NCI-H1694 treated with DMSO at 0.1 percent for 48 hours (cell line): ENCODE results near the gene KIRREL1.

ENCODE experiments used
- DNase-seq: peaks from one replicate; lab custom pipeline; 2025; lab: John Stamatoyannopoulos, UW

KIRREL1 gene

DNA sequence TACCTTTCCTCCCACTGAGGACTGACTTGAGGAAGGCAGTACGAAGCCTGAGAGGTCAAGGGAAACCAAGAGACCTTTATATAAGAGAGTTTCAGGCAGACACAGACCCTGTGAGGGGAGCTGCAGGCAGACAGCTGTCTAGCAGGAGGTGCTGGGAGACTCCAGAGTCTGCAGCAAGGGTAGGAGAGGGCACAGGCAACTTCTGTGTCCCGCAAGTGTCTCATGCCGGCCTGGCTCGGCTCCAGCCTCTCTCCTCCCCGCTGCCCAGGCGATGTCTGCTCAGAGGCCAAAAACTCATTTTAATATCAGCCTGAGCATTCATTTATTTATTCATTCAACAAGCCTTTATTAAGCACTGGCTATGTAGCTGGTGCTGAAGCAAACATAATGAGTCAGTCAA, 83.0 kb downstream of the KIRREL1 start:
- DNase-seq, result no peak

DNA sequence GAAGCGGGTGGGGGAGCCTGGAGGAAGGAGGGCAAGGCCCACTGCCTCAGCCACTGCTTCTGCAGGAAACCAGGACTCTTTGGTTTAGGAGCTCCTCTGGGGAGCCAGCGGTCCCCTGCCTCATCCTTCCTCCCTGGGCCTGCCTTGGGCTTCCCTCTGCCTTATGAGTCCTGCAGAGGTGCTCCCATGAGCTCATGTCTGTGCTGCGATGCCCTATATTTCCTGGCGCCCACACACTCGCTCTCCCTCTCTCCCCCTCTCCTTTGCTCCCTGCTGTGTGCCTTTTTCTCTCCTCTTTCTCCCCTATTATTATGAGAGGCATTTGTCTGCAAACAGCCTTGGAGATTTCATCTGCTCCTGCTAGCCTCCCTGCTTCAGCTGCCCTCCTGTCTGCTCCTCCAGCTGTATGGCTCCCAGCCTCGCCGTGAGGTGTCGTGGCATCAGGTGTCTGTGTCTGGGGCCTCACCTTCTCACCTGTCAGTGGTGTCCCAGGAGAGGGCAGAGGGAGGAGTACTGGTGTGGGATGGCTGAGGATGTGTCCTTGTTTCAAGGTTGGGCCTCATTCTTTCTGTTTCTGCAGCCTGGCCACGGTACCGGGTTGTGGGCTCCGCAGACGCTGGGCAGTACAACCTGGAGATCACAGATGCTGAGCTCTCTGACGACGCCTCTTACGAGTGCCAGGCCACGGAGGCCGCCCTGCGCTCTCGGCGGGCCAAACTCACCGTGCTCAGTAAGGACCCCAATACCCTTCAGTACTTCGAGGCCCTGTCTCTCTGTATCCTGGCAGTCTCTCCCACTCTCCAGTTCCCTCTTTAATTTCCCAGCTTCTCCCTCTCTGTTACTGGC, 84.2 kb downstream of the KIRREL1 start:
- DNase-seq, result no peak

DNA sequence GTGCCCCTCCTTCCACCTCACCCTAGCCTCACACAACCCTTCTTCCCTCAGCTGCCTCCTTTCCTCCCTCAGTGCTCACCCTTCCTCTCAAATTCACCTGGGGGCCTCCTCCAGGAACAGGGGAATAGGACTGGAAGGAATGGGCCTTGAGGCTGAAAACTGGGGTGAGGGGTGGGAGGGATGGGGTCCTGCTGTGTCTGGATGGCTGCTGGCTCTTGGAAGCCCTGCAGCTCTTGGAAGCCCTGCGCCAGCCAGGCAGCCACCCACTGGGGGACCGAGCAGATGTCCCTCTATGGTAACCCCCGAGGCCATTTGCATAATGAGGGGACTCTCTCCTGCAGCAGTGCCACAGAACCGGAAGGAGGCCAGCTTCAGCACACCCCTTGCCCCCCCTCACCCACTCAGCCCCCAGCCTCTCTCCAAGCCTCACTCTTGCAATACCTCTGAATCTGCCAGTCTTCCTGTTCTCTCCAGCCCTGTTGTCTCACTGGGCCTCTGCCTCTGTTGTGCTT, 85.2 kb downstream of the KIRREL1 start:
- no peak for DNase-seq

DNA sequence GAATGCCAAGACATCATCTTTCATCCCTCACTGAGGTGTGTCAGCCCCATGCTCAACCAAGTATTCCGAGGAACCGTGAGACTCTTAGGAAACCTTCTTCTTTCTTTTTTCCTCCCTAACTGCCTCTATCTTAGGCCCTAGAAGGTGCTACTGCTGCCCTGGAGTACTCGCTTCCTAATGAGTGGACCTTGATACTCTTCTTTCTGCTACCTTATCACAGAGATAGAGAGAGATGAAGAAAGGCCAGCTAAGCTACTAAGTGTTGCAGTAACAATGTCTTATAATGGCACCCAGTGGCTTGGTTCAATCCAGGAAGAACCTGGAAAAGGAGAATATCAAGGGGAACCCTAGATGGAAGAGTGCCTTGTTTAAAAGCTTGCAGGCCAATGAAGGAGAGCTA, 86.6 kb downstream of the KIRREL1 start:
- no peak for DNase-seq

DNA sequence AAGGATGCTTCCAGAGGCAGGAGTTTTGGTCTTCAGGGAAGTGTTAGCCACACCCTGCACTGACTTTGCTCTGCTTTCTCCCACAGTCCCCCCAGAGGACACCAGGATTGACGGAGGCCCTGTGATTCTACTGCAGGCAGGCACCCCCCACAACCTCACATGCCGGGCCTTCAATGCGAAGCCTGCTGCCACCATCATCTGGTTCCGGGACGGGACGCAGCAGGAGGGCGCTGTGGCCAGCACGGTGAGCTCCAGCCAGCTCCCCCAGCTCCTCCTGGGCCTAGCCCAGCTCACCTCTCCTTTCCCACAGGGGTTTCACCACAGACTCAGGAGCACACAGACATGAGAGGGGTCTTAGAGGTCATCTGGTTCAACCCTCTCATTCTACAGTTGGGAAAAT, 90.9 kb downstream of the KIRREL1 start:
- DNase-seq, result no peak

DNA sequence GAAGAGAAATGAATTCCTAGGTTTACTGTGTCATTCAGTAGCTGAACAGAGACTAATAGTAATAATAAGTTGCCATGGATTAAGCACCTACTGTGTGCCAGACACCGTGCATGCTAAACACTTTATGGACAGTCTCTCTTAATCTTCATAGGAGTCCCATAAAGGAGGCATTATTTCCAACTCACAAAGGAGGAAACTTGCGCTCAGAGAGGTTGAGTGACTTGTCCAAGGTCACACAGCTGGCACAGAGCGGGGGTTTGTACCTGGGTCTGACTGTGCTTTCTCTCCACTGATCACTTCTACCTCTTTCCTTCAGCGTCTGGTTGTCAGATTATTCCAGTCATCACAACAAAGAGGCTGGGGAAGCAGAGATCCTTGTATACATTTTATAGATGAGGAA, 91.3 kb downstream of the KIRREL1 start:
- DNase-seq, result no peak

DNA sequence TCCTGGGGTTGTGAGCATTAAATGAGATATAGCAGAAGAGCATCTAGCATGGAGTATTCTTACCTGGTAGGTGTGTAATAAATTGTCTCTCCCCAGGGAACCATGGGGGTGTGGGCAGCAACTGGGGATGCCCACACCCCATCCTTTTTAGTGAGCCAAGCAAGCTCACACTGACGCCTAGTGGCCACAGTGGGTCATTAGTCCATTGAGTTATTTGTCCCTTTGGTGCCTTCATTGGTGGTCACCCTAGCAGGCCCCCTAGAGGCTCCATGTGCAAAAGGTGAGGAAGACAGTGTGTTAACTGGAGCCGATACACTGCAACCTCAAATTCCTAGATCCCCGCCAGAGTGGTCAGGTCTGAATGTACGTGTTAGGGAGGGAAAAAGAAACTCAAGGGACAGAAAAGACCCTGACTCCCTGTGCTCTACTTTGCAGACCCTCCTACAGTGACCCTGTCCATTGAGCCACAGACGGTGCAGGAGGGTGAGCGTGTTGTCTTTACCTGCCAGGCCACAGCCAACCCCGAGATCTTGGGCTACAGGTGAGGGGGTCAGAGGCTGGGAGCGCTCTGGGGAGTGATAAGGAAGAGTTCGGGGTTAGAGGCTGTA, 94.0 kb downstream of the KIRREL1 start:
- DNase-seq, result peak; percentile 56

DNA sequence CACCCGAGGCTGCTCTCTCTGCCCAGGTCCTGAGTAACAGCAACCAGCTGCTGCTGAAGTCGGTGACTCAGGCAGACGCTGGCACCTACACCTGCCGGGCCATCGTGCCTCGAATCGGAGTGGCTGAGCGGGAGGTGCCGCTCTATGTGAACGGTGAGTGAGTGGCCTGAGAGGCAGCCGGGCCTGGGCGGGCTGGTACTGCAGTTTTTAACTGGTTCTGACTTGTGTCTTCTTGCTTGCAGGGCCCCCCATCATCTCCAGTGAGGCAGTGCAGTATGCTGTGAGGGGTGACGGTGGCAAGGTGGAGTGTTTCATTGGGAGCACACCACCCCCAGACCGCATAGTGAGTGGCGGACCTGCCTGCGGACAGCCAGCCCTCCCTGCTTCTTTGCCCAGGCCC, 96.0 kb downstream of the KIRREL1 start:
- no peak for DNase-seq

DNA sequence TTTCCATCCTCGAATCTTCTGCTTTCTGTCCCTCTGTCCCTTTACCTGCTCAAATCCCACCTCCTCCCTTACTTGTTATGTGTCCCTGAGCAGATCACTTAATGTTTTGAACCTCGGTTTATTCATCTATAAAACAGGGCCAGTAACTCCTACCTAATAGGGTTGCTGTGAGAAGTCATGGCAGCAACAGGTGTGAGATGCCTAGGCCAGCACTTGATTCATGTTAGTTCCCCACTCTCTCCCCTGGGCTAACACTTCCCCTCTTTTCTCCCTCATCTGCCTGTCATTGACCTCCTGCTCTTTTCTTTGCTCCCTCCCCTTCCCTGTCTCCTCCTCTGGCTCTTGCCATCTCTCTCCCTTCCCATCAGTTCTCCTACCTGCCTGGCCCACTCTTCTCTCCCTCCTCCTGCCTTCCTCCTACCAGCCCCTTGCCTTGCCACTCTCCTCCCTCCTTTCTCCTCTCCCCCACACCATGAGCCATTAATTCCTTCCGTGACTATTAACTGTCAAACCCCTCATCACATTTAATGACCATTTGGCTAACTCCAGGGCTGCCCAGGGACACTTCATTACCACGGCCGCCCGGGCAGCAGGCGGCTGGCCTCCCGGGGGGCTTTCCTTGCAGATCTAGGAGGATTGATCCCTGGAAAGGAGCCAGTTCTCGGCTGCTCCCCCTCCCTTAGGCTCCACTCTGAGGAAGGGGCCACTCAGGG, 96.6 kb downstream of the KIRREL1 start:
- DNase-seq, result no peak

DNA sequence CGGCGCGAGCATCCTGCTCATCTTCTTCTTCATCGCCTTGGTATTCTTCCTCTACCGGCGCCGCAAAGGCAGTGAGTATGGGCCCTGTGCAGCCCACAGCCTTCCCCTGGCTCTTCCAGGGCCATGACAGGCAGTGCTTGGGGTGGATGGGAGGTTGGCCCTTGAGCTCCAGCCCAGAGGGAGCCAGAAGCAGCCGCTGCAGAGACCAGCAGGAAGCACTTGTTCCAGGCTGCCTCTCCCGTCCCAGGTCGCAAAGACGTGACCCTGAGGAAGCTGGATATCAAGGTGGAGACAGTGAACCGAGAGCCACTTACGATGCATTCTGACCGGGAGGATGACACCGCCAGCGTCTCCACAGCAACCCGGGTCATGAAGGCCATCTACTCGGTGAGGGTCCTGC, 99.9 kb downstream of the KIRREL1 start:
- no peak for DNase-seq

DNA sequence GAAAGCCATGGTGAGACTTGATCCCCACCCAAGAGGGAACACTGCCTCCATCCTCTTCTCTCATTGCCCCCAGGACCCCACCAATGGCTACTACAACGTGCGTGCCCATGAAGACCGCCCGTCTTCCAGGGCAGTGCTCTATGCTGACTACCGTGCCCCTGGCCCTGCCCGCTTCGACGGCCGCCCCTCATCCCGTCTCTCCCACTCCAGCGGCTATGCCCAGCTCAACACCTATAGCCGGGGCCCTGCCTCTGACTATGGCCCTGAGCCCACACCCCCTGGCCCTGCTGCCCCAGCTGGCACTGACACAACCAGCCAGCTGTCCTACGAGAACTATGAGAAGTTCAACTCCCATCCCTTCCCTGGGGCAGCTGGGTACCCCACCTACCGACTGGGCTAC, 101.1 kb downstream of the KIRREL1 start:
- DNase-seq, result no peak

DNA sequence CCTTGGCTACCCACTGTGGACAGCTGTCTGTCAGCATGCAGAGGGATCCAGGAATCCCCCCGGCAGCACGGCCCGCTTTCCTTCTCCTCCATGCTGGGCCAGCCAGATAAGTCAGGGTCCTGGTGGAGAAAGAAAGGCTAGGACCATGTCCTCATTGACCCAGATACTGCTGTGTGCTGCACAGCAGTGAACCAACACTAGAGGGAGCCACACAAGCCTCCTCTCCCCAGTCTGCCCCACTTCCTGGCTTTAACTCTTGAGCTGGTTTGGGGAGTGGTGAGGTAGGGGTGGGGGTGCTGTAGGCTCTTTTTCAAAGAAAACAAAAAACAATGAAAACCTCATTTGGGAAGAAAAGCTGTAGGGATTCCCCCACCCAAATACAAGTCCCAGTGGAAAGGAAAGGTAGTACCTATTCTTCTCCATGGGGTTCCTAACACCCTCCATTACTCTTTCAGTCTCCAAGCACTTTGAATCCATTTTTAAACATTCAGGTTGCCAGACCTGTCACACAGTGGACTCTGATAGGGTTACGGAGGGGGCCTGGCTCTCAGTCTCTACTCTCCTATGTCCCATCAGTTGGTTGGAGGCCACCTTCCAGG, 102.4 kb downstream of the KIRREL1 start:
- DNase-seq, result no peak

DNA sequence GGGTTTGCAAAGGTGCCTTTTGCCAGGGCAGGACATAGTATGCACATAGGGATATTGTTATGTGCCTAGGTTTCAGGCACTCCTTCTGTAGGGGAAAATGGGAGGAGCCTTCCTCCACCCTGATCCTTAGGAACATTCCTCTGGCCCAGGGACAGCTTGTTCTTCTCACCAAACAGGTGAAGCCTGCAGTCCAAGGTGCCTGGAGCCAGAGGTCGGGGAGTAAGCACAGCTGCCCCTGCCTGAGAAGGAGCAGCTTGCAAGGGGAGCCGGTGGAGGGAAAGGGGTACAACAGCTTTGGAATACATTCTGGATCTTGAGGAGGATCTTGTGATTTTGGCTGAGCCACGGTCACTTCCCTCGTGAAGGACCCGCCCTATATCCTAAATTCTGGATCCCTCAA, 104.8 kb downstream of the KIRREL1 start:
- DNase-seq, result no peak

DNA sequence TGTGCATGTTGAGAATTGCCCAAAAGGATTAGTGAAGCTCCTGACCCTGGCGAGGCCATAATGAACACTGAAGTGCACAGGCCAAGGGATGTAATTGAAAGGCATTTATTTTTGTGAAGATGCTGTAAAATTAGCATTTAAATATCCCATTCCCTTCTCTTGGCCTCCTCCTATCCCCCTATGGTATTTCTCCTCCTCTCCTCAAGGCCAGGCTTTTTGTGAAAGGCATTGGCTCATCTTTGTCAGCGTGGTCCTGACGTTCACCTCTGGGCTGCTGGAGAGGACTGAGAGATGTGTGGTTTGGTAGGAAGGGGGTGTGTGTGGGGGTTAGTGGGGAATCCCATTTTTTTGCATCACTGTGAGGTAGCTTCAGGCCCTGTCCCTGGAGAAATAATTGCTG, 105.7 kb downstream of the KIRREL1 start:
- no peak for DNase-seq

DNA sequence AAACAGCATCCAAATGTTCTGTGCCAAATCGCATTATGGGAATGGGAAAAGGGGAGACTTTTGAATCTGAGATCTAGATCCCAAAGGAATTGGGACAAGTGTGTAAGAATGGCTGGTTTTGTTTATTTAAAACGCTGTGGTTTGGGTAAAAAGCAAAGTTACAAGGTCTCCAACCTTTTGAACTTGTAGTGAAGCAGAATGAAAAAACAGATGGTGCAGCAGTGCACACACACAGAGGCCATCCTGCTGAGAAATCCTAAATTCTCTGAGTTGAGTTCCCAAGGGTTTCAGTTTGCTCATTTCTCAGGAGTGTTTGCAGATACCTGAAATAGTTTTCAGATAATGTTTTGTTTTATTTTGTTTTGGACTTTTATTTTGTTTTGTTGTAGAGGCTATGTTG, 107.1 kb downstream of the KIRREL1 start:
- DNase-seq, result no peak

DNA sequence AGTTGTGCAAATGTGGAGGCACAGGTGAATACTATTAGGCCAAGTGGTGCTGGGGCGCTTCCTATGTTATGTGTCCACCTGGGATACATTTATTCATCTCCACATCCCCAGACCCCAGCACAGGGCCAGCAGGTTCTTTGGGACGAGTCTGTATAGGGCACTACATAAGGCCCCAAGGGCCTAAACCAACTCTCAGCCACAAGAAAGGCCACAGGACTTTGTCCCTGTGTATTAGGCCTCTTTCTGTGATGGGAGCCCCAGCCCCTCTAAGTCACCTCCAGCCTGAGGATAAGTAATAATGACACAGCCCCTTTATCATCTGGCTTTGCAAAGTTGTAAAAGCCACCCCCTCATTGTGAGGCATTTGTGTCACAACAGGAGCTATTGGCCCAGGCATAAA, 108.0 kb downstream of the KIRREL1 start:
- DNase-seq, result no peak

DNA sequence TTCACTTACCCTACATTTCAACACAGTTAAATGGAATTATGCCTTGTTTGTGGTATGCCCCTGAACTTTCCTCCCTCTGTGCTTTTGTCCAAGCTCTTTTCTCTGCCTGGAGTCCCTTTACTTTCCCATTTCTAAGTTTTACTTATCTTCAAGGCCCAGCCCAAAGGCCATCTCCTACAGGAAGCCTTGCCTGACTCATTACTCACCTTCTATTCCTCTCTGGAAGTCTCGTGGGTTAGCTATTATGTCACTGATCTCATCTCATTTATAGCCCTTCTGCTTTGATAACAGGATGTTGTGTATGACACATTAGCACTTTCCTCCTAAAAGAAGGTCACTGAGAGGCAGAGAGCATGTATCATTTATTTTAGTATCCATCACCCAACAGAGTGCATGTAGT, 108.5 kb downstream of the KIRREL1 start:
- no peak for DNase-seq

DNA sequence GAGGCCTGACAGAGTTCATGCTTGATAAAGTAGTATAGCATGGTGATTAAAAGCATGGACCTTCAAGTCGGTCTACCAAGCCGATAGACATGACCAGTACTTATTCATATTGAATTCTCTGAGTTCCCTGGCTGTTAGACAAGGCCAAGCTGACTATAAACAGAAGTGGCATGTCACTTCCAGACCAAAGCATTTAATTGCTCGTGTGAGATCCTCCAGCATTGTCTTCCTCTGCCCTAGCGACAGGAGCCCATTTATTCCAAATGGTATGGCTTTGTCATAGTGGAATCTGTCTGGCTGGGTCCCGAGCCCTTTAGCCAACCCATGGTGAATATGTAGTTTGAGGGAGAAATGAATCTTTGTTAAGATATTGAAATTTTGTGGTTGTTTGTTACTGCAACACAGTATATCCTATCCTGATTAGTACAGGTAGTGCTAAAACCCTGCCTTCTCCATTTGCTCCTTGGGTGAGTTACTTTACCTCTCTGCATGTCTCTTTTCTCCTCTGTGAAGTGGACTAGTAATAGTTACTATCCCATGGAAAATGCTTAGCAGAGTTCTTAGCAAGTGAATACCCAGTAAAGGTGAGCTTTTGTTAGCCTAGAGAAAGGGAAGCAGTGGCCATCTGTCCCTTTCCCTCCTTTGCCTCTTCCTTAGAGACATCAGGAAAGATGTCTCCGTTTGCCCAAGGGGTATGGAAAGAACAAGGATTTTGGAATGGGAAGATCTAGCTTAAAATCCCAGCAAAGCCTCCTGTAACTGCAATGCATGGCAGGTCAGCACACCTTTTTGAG, 109.6 kb downstream of the KIRREL1 start:
- DNase-seq, result no peak

DNA sequence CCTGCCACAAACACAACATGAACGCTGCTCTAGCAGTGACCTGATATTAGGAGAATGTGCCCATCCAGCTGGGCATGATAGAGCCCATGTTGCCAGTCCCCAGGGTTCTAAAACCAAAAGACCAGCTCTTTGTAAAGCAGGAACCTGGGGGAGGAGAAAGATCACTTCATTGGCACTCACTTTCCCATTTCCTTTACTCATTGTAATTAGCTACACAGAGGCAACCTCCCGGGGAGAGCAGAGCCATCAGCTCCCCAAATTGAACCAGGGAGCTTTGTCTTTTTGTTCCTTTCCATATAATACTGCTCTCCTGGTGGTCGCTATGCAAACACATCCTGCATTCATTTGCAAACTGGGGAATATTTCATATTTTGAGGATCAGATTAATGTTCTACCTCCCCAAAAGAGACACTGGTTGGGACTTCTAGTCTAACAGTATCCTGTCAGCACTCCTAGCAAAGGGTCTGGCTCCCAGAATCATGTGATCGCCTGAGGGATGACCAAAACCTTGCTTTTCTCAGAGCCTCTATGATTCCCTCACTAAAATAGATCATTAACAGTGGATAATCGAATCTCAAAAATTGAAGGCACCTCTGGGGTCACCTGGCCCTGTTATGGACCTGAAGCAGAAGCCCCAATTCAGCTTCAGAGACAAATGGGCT, 110.5 kb downstream of the KIRREL1 start:
- DNase-seq, result no peak

DNA sequence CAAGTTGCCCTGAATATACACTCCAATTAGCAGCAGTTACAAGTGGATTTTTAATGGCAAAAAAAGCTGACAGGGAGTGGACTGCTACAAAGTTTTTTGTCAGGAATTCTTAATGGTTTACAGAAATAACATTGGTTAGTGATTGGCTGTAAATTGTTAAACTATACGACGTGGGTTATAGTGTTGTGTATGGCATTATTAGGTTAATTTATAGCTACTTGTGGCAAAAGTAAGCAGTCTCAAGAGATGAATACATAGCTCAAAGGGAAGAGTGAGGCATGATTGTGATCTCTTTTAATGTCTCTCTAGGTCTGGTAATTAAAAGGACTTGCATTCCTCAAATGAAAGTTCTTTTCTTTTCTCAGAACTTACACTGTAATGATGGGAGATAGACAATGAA, 111.4 kb downstream of the KIRREL1 start:
- DNase-seq, result no peak
